ENCODE measurements around the gene HMGN4.
"Not testable (repeated sequence)": the region's sequence is repeated elsewhere in the genome, so short reads cannot be mapped to it uniquely, and the experiment has no call there.

DNA sequence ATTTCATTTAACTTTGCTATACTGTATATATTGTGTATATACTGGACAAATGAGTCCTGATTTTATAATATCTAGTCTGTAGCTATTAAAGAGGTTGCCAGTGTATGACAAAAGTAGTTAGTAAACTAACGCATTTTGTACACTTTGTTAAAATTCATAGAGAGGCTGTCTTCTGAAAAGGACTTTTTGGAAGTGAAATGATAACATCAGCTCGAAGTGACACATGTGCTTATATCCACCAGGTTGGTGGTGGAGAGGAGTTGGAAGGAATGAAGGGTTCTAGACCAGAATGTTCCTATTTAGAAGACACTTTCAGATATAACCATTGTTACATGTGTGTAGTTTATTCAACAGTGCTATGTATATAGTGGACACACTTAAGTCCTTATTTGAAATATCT lies 13.9 kb upstream of the HMGN4 start:
- TF ChIP-seq POLR2AphosphoS5, POLR2A (IDR thresholded peaks at IDR 0.05): not testable (repeated sequence)
- TF ChIP-seq, protein P1, sequence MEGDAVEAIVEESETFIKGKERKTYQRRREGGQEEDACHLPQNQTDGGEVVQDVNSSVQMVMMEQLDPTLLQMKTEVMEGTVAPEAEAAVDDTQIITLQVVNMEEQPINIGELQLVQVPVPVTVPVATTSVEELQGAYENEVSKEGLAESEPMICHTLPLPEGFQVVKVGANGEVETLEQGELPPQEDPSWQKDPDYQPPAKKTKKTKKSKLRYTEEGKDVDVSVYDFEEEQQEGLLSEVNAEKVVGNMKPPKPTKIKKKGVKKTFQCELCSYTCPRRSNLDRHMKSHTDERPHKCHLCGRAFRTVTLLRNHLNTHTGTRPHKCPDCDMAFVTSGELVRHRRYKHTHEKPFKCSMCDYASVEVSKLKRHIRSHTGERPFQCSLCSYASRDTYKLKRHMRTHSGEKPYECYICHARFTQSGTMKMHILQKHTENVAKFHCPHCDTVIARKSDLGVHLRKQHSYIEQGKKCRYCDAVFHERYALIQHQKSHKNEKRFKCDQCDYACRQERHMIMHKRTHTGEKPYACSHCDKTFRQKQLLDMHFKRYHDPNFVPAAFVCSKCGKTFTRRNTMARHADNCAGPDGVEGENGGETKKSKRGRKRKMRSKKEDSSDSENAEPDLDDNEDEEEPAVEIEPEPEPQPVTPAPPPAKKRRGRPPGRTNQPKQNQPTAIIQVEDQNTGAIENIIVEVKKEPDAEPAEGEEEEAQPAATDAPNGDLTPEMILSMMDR (IDR thresholded peaks at IDR 0.05) = not testable (repeated sequence)

Data from prostate gland (tissue), 2 donors.